Kidney tubule cell (primary cell): ENCODE results near the gene RAN.
"Not testable (repeated sequence)": the region's sequence is repeated elsewhere in the genome, so short reads cannot be mapped to it uniquely, and the experiment has no call there.

Source experiments
- DNase-seq: peaks from one replicate; pipeline ENCODE4 v3.0.0-alpha.2; 2018; ENCODE audit warnings: low spot score

Gene RAN

DNA sequence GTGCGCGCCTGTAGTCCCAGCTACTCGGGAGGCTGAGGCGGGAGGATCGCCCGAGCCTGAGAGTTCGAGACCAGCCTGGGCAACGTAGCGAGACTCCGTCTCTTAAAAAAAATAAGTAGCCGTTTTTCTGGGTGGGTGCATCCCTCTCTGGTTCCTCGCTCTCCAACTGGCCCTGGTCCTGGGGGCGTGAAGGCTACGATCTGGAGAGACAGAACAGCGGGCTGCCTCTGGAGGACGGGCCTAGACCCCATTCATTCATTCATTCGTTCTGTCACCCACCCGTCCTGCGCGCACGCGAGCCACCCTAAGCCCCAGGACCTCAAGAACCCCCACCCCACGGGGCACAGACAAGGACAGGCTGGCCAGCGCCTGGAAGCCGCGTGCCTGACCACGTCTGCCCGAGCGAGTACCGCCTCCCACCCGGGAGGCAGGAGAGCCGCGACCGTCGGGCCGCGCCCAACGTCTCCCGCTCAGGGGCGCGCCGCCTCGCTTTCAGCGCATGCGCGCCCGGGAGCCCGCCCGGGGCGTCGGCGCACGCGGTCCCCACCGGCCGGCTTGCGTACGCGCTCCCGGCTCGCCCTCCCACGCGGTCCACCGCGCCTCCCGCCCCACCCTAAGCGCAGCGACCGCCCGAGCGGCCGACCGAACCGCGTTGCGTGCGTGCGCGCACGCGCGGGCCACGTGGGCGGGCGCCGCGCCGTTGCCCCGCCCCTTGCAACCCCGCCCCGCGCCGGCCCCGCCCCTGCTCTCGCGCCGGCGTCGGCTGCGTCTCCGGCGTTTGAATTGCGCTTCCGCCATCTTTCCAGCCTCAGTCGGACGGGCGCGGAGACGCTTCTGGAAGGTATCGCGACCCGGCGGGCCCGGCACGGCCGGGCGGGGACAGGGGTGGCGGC, at the start of gene RAN:
TSS of gene RAN (plus strand) at position 781 of the 893 bp plus-strand sequence. CDS start 528 bp downstream, outside the sequence.
- DNase-seq, result peak; percentile 95

- no peak for DNase-seq
Measured at GRCh38 chr12:130825771-130826150, 46.1 kb upstream of the RAN start.

DNA sequence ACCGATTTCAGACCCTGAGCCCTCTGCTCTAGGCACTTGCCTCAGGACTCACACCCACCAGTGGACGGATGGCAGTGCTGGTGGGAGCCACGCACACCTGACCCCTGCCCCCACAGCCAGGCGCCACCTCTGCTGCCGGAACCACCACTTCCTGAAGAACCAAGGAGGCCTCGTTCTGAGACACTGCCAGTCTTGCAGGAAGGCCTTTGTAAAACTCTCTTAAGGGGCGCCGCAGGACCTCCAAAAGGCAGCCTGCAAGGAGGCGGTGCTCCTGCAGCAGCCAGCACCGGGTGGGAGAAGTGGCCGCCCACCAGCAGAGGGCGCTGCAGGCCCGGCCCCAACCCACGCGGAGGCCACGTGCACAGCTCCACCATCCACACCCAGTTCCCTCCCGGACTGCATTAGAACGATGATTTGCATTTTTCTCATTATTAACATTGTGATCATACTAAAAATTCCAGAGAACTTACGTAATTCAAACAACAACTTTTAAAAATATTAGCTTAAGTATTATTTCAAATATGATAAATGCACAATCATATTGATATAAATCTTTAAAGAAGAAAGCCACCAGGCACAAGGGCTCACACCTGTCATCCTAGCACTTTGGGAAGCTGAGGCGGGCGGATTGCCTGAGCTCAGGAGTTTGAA, 45.6 kb upstream of the RAN start:
- peak; percentile 48 for DNase-seq

- DNase-seq, result no peak
Measured at GRCh38 chr12:130827432-130827831, 44.4 kb upstream of the RAN start.

GRCh38 chr12:130828895-130829294, 43.0 kb upstream of the RAN start:
- DNase-seq, result no peak

- DNase-seq, result no peak
Measured at GRCh38 chr12:130829391-130830245, 42.2 kb upstream of the RAN start.

- no peak for DNase-seq
Measured at GRCh38 chr12:130830246-130830551, 41.7 kb upstream of the RAN start.

GRCh38 chr12:130831246-130831645, 40.6 kb upstream of the RAN start:
- DNase-seq, result no peak

DNA sequence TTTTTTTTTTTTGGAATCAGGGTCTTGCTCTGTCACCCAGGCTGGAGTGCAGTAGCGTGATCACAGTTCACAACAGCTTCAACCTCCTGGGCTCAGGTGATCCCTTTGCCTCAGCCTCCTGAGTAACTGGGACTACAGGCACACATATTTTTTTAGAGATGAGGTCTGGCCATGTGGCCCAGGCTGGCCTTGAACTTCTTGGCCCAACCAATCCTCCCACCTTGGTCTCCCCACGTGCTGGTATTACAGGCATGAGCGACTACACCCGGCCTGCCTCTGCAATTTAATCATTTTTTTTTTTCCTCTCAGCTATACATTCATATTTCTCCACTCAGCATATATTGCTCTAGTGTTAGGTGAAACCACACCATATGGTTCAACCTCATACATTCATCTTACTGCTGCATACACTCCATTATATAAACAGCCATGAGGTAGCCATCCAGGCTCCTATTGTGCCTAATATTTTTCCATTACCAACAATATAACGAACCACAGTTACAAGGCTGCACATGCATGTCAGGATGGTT, 39.9 kb upstream of the RAN start:
- DNase-seq, result no peak

- peak; percentile 13 for DNase-seq
Measured at GRCh38 chr12:130832561-130833209, 39.2 kb upstream of the RAN start.

DNA sequence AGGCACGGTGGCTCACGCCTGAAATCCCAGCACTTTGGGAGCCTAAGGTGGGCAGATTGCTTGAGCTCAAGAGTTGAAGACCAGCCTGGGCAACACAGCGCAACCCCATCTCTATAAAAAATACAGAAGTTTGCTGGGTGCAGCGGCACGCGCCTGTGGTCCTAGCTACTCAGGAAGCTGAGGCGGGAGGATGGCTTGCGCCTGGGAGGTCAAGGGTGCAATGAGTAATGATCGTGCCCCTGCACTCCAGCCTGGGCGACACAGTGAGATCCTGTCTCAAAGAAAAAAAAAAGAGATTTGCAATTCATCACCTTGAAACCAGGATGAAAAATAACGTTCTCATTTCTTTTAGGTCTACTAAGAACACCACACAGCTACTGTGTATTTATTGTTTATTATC, 36.9 kb upstream of the RAN start:
- no peak for DNase-seq

DNA sequence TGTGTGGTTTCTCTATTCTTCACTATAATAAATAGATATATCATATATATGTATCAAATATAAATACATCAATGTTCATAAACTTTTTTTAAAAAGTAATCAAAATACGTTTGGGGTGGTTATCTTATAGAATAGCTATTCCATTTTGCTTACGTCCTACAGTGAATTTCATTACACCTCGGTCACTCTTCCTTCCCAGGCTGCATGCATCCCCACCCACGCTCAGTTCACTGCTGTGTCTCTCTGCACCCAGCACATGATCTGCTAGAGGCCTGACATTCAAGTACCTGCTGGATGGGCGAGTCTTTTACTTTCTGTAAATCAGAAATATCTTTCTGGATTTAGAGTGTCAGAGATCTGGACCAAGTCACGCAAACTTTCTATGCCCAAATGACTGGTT, 36.4 kb upstream of the RAN start:
- no peak for DNase-seq

- DNase-seq, result peak; percentile 41
Measured at GRCh38 chr12:130838284-130838950, 33.4 kb upstream of the RAN start.

DNA sequence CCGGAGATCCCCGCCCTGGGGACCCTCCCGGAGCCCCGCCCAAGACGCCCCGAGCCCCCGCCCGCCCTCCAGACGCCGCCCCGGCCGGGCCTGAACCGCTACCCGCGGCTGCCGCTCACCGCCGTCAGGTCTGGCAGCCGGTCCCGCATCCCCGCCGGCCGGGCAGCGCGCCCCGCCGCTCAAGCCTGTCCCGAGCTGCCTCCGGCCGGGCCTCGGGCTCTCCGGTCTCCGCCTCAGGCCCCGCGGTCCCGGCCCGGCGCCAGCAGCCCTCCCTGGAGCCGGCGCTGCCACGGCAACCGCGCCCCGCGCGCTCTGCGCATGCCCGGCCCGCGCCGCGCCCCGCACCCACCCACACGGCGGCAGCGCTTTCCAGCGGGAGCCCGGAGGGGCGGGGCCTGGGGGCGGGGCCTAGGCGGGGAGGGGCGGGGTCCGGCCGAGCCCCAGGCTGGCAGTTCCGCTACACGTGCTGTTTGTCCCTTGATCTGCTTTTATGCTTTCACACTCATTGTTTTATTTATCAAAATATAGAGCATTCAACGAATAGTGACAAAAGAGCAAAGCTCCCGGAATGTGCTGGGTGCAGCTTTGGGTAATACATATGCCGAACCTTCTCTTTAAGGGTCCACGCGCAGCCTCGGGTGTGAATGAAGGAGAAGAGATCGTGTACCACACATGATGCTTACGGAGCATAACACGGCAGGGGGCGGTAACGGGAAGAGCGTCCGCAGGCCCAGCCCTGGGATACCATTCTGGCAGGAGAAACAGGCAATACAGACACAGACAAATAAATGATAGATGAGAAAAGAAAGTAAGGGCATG, 32.7 kb upstream of the RAN start, which contains the start of gene STX2:
TSS of gene STX2 (minus strand) at position 300 of the 819 bp plus-strand sequence. CDS start at position 149, 151 bp downstream.
- DNase-seq, result peak; percentile 86

- no peak for DNase-seq
Measured at GRCh38 chr12:130839770-130840404, 32.0 kb upstream of the RAN start.

DNA sequence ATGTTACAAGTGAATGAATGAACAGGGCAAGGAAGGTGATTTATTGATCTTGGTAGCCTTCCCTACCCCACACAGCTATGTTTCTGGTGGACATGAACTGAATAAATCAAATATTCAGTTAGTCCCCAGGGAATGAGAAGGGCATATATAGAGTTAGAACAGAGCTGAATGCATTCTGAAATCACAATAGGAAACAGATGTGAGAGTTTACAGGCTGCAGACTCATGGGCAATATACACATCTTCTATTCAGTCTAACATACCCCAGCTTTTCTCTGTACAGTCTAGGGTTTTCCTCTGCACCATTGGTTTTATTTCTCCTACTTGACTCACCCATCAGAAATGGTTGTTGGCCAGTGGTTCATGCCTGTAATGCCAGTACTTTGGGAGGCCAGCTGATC, 25.5 kb upstream of the RAN start:
- no peak for DNase-seq

- DNase-seq, result no peak
Measured at GRCh38 chr12:130847112-130847511, 24.8 kb upstream of the RAN start.

DNA sequence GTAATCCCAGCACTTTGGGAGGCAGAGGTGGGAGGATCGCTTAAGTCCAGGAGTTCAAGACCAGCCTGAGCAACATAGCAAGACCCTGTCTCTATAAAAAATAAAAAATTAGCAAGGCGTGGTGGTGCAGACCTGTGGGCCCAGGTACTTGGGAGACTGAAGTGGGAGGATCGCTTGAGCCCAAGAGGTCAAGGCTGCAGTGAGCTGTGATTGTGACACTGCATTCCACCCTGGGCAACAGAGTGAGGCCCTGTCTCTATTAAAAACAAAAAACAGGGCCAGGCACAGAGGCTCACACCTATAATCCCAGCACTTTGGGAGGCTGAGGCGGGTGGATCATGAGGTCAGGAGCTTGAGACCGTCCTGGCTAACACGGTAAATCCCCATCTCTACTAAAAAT, 23.8 kb upstream of the RAN start:
- not testable (repeated sequence) for DNase-seq

DNA sequence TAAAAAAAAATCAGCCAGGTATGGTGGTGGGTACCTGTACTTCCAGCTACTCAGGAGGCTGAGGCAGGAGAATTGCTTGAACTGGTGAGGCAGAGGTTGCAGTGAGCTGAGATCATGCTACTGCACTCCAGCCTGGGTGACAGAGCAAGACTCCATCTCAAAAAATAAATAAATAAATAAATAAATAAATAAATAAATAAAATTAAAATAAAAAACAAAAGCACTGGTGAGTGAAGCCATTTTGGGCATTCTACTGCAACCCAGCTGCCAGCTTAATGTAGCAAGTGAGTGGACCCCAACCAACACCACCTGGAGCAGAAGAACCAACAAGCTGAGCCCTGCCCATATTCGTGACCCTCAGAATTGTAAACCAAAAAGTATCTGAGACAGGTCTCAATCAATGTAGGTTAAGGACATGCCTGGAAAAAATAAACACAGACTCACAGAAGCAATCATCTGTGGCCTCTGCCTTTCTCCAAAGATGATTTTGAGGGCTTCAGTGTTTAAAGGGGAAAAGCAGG, 23.0 kb upstream of the RAN start:
- not testable (repeated sequence) for DNase-seq
